SHP77 (cell line): ENCODE data around the gene SEC23B.
"Not testable (repeated sequence)": the region's sequence is repeated elsewhere in the genome, so short reads cannot be mapped to it uniquely, and the experiment has no call there.

Source experiments
- DNase-seq, 2 experiments: peaks; one replicate each; lab custom pipeline; 2025; lab: John Stamatoyannopoulos, UW

Gene SEC23B

GRCh38 chr20:18526761-18527160 is 19.0 kb downstream of the SEC23B start:
- DNase-seq, result not testable (repeated sequence)

- DNase-seq, result no peak
These were observed 19.6 kb downstream of the SEC23B start for GRCh38 chr20:18527339-18527738.

- DNase-seq, result no peak
These were observed 20.1 kb downstream of the SEC23B start for GRCh38 chr20:18527836-18528235.

- DNase-seq, result no peak
These were observed 21.3 kb downstream of the SEC23B start for GRCh38 chr20:18529041-18529440.

- DNase-seq, result no peak
These were observed 24.9 kb downstream of the SEC23B start for GRCh38 chr20:18532626-18533025.

DNA sequence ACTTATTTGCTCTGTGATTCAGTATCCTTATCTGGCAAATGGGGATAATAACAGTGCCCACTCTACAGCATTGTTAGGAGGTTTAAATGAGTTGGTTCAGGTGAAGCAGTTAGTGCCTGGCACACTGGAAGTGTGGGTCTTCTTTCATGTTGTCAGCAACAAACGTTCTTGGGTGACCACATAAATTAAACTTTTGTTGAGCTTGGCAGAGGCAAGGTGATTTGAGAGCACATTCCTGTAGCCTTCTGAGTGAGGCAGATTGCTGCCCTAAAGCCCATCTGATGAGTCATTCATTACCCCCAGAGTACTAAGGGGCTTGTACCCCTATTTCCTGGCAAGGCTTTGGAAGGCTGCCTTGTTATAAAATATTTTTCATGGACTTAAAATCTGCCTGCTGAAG is 25.8 kb downstream of the SEC23B start:
- DNase-seq, result no peak

GRCh38 chr20:18533978-18534644 is 26.4 kb downstream of the SEC23B start:
- DNase-seq, result no peak

DNA sequence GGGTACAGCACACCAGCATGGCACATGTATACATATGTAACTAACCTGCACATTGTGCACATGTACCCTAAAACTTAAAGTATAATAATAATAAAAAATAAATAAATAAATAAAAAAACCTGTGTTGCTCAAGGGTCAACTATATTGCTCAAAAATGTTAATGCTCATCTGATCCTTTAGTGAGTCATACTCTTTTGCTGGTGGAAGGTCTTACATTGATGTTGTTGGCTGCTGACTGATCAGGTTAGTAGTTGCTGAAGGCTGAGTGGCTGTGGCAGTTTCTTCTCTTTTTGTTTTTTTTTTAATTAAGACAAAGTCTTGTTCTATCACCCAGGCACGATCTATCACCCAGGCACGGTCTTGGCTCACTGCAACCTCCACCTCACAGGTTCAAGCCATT is 29.9 kb downstream of the SEC23B start:
- no peak for DNase-seq

DNA sequence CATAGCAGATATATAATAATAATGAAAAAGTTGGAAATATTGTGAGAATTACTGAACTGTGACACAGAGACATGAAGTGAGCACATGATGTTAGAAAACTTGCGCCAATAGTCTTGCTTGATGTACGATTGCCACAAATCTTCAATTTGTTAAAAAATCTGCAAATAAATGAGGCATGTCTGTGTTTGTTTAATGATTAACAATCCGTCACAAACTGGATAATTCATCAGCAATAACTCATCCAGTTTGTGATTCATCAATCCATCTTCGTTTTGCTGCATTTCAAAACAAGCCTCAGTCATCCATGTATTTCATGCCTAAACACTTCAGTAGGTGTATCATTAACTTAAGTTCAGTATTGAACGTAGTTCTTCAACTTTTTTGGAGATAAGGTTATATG is 34.0 kb downstream of the SEC23B start:
- no peak for DNase-seq

DNA sequence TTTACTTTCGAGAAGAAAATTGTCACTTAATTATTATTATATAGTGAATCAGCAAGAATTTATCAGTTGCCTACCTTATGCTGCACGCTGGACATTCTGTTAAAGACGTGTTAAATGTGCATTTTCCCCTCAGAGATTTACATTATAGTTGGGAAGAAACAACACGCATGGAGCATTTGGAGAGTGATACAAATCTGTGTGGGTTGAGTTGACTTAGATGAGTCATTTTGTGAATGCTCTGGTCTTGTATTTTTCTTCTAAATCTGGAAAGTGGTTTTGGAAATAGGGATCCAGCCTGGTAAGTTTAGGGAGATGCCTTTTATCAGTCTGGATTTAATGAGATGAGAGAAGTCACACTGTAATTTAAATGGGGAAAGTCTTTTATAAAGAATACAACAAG is 35.5 kb downstream of the SEC23B start:
- no peak for DNase-seq

- DNase-seq, result no peak
These were observed 36.2 kb downstream of the SEC23B start for GRCh38 chr20:18543932-18544331.

DNA sequence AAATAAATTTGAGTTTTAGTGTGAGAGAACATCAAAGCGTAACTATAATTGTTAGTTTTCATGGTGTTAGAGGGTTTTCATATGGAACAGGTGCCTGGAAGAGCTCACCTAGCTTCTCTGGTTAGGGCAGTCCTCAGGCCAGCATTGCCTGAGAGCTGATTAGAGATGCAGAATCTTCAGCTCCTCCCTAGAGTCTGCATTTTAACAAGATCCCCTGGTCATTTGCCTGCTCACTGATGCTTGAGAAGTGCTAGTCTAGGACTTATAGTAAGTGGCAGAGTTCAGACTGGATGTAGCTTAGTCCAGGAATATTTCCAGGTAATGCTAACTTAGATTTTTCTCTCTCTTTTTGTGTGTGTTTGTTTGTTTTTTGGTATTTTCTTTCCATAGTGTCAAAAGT is 37.8 kb downstream of the SEC23B start:
- no peak for DNase-seq

DNA sequence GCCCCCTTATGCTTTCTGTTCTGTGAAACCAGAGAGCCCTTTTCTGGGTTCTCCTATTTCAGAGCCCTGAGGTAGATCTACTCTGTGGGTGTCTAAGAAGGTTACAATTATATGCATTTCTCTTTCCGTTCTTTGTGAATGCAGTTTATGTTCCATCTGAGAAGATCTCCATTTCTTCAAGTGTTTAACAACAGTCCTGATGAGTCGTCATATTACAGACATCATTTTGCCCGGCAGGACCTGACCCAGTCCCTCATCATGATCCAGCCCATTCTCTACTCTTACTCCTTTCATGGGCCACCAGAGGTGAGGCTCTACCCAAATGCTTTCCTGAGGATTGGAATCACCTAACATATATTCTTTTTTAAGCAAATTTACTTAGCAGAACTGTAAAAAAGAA is 40.7 kb downstream of the SEC23B start:
- DNase-seq, result no peak

DNA sequence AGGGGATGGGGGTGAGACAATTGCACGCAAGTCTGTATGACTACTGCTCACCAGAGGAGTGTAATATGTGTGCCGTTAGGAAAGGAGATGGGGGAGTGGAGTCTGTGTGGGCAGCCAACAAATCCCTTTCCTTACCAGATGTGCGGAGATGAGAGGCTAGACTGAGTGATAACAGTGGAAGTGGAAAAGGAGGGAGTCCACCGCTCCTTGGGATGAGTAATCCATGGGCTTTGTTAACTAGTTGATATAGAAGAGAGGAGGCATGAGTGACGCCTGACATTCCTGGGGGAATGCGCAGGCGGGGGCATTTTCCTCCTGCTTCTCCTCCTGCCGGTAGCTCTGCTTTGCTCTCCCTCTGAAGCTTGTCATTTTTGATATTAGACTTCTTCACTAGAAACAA is 46.0 kb downstream of the SEC23B start:
- no peak for DNase-seq

DNA sequence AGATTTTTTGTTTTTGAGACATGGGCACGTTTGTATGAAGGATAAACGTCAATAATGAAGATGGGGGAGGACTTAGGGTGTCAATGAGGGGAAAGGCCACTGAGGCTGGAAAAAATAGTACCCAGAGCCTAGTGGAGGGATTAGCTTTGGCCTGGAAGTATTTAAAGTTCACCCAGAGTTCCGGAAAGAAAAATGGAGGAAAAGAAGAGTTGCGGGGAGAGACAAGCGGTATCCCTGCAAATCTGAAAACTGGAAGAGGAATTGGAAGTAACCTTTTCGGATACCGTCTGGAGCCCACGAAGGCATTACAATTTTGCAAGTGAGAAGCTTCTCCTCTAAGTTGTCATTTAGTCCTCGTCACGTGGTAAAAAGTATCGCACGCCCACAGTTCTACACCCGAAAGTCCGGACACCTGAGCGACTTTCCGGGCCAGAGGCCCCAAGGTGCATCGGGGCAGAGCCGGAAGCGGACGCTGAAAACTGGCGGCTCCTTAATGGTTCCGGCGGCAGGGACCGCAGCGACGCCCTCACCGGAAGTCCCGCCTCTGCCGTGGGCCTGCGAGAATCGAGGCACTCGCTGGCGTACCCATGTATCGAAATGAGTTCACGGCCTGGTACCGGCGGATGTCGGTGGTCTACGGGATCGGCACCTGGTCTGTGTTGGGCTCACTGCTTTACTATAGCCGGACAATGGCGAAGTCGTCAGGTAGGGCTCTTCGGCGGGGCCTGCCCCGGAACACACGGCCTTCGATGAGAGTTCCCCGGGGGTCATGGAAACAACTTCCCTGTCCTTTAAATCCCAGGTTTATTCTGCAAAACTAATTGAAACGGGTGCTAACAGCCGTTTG is 59.4 kb downstream of the SEC23B start, which contains the start of gene SMIM26:
Gene SMIM26, plus strand, starts transcription at position 541 of the 847 bp plus-strand sequence. Its CDS starts 47 bp downstream, at position 588.
- DNase-seq, result peak; percentile 96 to 97

DNA sequence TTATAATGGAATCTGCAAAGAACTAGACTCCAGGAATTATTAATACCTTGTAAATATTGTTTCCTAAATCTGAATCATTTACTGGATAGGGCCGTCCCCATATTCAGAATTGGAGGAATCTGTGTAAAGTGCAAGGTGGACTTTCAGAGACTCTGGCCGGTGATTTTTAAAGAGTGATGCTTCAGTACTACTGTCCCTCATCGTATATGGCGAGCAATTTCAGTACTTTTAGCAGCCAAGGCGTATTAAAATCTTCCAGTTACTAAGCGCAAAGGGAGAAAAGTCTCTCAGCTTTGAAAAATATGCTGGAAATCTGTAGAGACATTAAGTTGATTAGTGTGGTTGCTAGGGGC is 60.0 kb downstream of the SEC23B start:
- peak in 1 of 2 experiments; percentile 23 for DNase-seq

DNA sequence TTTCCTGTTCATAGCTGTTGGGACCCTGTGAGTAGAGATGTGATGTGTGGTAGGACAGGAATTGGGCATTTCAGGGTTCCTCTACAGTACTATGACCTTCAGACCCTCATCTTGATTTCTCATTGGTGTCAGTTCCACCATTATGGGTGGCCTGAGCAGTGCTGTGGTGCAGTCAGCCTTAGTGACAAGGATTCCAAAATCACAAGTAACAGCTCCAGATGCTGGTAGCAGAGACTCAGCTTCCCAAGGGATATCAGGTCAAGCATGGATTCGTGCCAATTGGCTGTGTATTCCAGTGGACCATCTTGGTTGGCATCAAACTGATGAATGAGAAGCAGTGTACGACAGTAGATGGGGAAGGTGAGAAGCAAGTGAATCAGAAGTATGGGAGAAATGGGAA is 63.3 kb downstream of the SEC23B start:
- DNase-seq, result no peak

- no peak for DNase-seq
These were observed 63.8 kb downstream of the SEC23B start for GRCh38 chr20:18571578-18571977.

GRCh38 chr20:18577942-18578341 is 70.2 kb downstream of the SEC23B start:
- DNase-seq, result no peak

DNA sequence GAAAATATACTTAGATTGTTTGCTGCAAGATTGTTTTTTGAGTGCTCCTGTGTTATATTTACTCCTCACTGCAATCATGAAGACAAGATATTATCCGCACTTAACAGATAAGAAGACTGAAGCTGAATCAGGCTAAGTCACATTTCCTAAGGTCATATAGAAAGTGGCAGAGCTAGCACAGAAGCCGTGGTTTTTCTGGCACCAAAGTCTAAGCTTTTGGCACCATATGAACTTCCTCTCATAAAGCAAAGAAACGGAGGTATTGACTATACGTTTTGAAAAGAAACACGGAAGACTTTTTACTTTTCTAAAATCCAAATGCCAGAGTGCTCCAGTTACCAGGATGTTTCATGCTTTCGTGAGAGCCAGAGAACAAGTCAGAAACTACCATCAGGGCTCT is 70.8 kb downstream of the SEC23B start:
- DNase-seq, result no peak

DNA sequence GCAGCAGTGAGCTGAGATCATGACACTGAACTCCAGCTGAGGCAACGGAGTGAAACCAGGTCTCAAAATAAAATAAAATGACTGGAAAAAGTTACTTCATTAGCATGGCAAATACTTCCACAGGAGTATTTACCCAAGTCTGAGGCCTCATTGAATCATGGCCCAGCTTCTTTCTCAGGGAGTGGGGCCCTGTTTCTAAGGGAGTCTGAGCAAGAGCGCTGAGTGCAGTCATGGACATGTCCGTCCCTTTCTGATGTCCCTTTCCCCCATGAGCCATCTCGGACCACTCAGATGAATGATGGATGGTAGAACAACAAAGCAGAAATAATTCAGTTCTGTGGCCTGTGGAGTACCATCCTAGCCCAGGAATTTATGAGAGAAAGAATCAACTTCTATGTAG is 72.3 kb downstream of the SEC23B start:
- no peak for DNase-seq

DNA sequence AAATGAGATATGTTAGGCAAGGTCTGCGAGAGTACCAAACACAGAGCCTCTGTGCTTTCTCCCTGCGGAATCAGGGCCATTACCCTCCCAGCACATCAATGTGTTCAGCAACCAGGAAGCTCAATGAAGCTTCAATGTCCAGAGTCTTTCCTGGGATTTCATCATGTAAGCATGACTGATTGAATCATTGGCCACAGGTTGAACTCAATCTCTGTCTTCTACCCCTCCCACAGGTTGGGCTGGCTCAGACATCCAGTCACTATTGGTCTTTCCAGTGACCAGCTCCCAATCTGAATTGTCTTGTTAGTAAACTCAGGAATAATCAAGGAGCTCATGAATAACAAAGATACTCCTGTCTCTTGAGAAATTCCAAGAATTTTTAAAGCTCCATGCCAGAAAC is 77.4 kb downstream of the SEC23B start:
- no peak for DNase-seq
